GM18951 (cell line): Measurements from ENCODE around the gene MTHFSD.

Source experiments
- POLR2A ChIP-seq: IDR thresholded peaks from 4 replicates; pipeline ENCODE4 v1.6.1; 2011; ENCODE audit warnings: mild to moderate bottlenecking; ENCODE audit not compliant: insufficient read length, insufficient read depth; ENCODE audit errors: extremely low read depth
- in situ Hi-C: fragments of 300-500 bp; cut with MboI; formaldehyde crosslinking; loops from one replicate; pipeline ENCODE4 v1.12.0; 2022; ENCODE audit warnings: low sequenced_read_pairs, mixed read lengths, inconsistent platforms; ENCODE audit not compliant: unreplicated experiment

The MTHFSD gene, protein sequence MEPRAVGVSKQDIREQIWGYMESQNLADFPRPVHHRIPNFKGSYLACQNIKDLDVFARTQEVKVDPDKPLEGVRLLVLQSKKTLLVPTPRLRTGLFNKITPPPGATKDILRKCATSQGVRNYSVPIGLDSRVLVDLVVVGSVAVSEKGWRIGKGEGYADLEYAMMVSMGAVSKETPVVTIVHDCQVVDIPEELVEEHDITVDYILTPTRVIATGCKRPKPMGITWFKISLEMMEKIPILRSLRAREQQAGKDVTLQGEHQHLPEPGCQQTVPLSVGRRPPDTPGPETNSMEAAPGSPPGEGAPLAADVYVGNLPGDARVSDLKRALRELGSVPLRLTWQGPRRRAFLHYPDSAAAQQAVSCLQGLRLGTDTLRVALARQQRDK

GRCh38 chr16:86554917-86555703 lies at the start of gene MTHFSD:
Gene MTHFSD, minus strand, starts transcription at chr16:86555235. Its CDS starts 51 bp downstream, at chr16:86555184.
- in situ Hi-C loops, result loop anchor here (25.0 kb wide), 1 partner anchor 732 kb away; no protein-coding TSS in a partner anchor
- peak; percentile 95 for TF ChIP-seq POLR2A

GRCh38 chr16:86604436-86605193 lies 49.6 kb upstream of the MTHFSD start:
- in situ Hi-C loops, result no loop called here
- TF ChIP-seq POLR2A, result peak; percentile 34

- in situ Hi-C loops, result no loop called here
- TF ChIP-seq POLR2A, result no peak
These were observed 47.5 kb upstream of the MTHFSD start for GRCh38 chr16:86602521-86602920.

GRCh38 chr16:86601356-86601755 lies 46.3 kb upstream of the MTHFSD start:
- in situ Hi-C loops, result no loop called here
- TF ChIP-seq POLR2A, result no peak

- in situ Hi-C loops, result no loop called here
- no peak for TF ChIP-seq POLR2A
These were observed 43.9 kb upstream of the MTHFSD start for GRCh38 chr16:86598607-86599565.

DNA sequence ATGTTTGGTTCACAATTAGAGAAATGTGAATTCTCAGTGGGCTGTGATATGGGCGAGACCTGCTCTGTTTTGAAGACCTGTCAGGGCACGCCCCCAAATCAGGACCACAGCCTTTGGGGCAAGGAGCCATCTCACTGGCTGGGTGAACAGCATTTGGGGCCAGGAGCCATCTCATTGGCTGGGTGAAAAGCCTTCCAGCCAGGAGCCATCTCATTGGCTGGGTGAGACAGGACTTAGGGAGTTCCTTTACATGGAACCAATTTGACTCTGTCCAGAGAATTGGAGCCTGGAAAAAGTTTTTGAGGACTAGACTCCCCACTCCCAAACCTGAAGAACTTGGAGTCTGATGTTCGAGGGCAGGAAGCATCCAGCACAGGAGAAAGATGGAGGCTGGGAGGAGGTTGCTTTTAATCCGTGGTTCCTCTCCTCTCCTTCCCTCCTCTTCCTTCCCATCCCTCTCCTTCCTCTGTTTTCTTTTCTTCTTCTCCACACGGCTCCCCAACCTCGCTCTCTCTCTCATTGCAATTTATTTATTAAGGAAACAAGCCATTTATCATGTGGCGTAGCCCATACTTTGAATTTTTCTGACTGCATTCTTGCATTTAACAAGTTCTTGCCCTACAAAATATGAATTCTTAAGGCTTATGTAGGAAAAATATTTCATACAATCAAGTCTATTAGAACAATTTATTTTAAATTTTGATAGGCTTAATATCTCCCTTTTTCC lies 43.0 kb upstream of the MTHFSD start:
- in situ Hi-C loops, result no loop called here

GRCh38 chr16:86597126-86597879 lies 42.3 kb upstream of the MTHFSD start:
- in situ Hi-C loops, result no loop called here
- TF ChIP-seq POLR2A, result no peak

More for the DNA sequence above, 43.0 kb upstream of the MTHFSD start:
- TF ChIP-seq POLR2A, result no peak

GRCh38 chr16:86595983-86596605 lies 41.1 kb upstream of the MTHFSD start:
- no peak for TF ChIP-seq POLR2A
- in situ Hi-C loops, result no loop called here

- in situ Hi-C loops, result no loop called here
- no peak for TF ChIP-seq POLR2A
These were observed 39.7 kb upstream of the MTHFSD start for GRCh38 chr16:86594721-86595120.

DNA sequence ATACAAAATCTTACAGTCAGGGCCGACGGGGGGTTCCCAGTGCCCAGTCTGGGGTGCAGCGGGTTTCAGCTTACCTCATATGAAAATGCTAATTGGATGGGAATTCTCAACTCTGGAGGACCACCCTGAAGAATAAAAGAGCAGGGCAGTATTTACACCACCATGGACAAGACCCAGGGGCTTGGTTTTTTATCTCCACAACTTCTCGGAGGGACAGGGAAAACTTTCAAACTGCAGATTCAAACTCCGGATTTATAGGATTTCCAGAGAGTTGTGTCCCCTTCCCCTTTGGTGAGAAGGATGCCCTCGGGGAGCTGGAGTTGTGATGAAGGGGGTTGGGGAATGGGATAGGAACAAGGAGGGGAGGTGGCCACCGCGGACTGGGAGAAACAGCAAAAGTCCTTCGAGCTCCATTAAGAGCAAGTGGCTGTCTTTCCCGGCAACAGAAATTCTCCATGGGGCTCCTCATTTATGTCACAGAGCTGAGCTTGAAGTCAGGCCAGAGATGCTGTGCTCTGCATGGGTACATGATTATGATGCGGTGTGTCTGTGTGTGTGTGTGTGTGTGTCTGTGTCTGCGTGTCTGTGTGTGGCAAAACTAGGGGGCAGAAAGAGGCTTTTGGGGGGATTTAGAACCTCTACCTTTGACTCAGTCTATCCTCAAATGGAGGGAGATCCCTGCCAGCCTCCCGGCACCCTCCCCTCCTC lies 39.0 kb upstream of the MTHFSD start:
- no peak for TF ChIP-seq POLR2A
- in situ Hi-C loops, result no loop called here

DNA sequence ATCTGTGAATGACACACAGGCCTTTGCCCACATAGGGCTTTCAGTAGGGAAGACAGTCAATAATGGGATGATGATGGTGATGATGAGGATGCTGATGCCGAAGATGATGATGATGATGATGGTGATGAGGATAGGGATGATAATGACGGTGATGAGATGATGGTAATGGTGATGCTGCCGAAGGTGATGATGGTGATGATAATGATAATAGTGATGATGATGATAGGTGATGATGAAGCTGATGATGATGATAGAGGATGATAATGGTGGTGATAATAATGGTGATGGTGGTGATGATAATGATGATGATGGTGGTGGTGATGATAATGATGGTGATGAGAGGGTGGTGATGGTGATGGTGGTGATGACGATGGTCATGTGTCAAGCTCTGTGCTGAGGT lies 36.2 kb upstream of the MTHFSD start:
- in situ Hi-C loops, result no loop called here
- TF ChIP-seq POLR2A, result no peak
